Stimulated activated CD8-positive, alpha-beta memory T cell treated with anti-CD3 and anti-CD28 coated beads, Interleukin-4, amount 100 ng/mL, for 48 hours (primary cell): ENCODE results near the gene STRN3.
"Not testable (repeated sequence)": the region's sequence is repeated elsewhere in the genome, so short reads cannot be mapped to it uniquely, and the experiment has no call there.

Source experiments
- DNase-seq: peaks from one replicate; pipeline ENCODE4 v3.0.0-alpha.2; 2020

STRN3 gene

GRCh38 chr14:30967364-30968098 lies 58.6 kb downstream of the STRN3 start:
- not testable (repeated sequence) for DNase-seq

DNA sequence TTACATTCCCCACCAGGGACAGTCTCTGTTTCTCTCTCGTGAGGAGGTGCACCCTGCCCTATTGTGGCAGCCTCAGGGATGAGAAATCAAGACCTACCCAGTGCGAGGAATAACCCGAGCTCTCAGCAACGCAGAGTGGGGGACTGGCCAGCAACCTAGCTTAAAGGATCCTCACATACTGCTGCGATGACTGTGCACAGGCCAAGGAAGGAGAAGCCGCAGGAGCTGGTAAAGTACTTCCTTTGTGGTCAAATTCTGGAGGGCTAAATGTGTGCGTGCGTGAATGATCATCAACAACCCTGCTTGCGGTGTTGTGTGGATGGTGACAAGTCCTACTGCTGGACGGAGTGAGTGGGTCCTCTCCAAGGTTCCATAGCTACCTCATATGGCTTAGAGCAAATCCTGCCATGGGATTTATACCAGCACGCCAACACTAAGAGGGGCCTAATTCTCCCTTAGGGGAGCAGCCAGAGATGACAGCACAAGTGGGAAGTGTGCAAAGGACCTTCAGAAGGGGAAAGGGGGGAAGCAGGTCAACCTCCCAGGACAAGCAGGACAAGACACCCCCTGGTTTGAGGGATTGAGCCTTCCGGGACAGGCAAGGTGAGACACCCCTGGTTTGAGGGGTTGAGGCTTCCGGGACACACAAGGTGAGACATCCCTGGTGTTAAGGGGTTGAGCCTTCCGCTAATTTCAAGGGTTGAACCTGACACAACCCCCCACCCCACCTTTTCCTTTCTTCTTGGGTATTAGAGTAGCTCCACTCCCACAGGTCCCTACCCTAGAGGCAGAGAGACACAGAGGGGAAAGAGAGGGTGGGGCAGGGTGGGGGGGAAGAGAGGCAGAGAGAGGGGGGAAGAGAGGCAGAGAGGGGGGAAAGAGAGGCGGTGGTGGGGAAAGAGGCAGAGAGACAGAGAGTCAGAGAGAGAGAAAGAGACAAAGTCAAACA lies 59.5 kb downstream of the STRN3 start:
- no peak for DNase-seq

DNA sequence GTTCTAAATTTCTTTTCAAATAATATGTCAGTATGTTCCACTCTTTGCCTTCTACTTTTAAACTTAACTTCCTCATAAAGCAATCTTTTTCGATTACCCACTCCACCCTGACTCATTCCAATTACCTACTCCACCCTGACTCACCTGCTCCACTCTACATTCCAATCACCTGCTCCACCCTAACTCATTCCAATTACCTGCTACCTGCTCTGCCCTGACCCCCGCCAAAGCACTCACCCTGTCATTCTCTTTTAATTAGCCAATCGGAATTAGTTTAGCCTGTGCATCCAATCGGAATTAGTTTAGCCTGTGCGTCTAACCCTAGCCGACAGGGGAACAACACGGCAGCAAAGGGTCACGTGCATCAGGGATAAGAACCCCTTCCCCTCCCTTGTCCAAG lies 60.3 kb downstream of the STRN3 start:
- DNase-seq: not testable (repeated sequence)

- not testable (repeated sequence) for DNase-seq
Measured at GRCh38 chr14:30962537-30962936, 63.6 kb downstream of the STRN3 start.

DNA sequence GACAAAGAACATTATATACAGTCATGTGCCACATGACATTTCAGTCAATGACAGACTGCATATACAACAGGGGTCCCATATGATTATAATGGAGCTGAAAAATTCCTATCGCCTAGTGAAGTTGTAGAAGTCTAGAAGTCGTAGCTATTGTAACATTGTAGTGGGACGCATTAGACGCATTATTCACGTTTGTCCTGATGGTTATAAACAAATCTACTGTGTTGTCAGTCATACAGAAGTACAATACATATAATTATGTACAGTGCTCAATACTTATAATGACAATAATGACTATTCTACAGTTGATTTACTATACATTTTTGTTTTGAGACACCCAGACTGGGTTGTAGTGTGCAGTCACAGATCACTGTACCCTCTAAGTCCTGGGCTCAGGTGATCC lies 64.8 kb downstream of the STRN3 start:
- DNase-seq: no peak

DNA sequence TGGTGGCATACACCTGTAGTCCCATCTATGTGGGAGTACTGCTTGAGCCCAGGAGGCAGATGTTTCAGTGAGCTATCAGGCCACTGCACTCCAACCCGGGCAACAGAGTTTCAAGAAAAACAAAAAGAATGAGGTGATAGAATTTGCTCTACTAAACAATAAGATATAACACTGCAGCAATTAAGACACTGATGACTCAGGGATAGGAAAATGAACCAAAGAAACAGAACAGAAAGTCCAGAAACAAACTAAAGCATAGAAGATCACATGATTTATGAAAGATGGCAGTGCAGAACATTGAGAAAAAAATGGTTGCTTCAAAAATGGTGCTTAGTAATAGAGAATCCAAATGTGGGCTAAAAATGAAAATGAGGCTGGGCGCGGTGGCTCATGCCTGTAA lies 66.0 kb downstream of the STRN3 start:
- DNase-seq: no peak

GRCh38 chr14:30958555-30959407 lies 67.4 kb downstream of the STRN3 start:
- no peak for DNase-seq

DNA sequence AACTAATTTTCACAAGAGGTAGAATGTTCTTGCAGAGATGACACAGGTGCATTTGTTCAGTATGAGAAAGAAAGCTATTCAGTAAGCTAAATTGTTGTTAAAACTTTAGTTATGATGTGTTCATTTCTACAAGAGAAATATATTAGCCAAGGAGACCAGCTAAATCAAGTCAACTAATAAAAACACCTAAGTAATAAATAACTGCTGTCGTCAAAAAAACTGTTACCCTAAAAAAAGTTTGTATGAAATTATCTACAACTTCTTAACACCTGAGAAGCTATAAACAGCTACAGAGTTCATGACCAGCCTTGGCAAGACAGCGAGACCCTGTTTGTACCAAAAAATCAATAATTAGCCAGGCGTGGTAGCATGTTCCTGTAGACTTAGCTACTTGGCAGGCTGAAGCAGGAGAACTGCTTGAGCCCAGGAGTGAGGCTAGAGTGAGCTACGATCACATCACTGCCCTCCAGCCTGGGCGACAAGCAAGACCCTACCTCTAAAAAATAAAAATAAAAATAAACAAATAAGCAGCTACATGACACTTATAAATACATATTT lies 68.3 kb downstream of the STRN3 start:
- no peak for DNase-seq

GRCh38 chr14:30949651-30950050 lies 76.5 kb downstream of the STRN3 start:
- no peak for DNase-seq

GRCh38 chr14:30943694-30944093 lies 82.5 kb downstream of the STRN3 start:
- no peak for DNase-seq

DNA sequence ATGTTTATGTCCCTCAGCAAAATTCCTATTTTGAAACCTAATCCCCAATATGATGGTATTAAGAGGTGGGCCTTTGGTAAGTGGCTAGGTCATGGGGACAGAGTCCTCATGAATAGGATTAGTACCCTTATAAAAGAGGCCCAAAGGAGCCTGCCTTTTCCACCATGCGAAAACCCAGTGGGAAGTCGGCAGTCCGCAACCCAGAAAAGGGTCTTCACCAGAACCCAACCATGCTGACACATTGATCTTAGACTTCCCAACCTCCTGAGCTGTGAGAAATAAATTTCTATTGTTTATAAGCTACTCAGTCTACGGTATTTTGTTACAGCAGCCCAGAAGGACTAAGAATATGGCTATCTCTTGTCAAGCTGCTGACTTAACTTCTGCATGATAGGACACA lies 85.3 kb downstream of the STRN3 start:
- no peak for DNase-seq

DNA sequence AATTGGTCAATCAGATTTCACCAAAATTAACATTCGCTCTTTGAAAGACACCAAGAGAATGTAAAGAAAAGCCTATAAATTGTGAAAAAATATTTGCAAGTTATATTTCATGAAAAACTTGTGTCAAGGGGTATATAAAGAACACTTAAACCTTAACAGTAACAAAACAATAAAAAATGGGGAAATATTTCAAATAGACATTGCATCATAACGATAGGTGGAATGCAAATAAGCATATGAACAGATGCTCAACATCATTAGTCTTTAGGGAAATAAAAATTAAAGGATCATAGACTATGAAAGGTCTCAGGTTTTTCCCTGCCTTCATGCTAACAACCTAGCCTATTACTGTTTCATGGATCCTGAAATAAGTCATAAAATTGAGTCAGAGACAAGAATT lies 87.6 kb downstream of the STRN3 start:
- no peak for DNase-seq

DNA sequence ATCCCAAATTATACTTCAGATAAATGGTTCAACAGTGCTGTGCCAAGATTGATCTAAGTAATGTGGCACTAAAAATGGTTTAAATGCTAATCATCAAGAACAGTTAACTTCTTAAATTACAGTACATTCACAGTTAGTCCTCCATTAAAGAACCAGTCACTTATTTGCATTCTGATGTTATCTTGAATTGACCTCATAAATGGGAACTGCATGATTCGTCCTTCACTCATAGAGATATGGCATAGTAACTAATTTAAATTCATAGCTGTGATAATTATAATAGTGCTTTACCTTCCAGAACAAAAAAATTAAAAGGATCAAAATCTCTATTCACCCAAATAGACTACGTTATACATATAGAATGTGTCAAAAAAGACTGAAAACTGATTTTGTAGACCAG lies 90.7 kb downstream of the STRN3 start:
- DNase-seq: no peak

DNA sequence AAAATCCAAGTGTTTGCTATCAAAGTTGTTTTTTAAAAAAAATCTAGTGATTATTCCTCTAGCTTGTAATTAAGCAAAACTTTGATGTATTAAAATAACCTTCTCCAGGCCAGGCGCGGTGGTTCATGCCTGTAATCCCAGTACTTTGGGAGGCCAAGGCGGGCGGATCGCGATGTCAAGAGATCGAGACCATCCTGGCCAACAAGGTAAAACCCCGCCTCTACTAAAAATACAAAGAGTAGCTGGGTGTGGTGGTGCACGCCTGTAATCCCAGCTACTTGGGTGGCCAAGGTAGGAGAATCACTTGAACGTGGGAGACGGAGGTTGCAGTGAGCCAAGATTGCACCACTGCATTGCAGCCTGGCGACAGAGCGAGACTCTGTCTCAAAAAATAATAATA lies 92.2 kb downstream of the STRN3 start:
- DNase-seq: not testable (repeated sequence)

DNA sequence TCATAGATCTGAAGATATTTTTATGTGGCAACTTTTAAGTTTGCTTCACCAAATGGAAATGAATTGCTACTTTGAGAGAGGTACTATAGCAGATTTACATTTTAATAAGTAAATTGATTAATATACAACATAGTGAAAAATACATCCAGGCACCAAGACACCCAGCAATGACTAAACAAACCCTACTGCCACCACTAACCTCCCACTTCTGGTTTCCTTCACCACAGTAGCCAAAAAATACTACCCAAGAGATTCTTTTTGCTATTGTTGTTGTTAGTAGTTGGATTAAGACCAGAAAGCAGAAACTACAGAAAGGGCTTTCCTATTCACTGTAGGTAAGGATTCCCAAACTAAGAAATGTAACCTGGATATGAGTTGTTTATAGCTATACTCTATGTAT lies 97.7 kb downstream of the STRN3 start:
- no peak for DNase-seq

DNA sequence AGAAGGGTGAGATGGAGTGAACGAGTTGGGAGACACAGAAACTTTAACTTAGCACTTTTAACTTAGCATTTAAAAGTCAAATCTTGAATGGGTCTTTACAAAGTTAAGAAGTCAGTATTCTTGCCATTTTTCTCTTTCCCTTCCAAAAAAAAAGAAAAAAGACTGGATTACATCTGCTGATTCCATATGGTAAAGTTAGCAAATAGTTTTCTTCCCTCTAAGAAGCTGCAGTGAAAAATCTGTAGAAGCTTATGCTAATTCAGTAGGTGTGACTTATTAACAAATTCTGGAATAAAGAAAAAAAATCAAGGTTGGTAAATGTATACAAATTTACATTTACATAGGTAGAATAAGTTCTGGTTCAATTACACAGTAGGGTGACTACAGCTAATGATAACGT lies 100.9 kb downstream of the STRN3 start:
- no peak for DNase-seq

GRCh38 chr14:30921788-30922187 lies 104.4 kb downstream of the STRN3 start:
- DNase-seq: no peak

- no peak for DNase-seq
Measured at GRCh38 chr14:30921305-30921704, 104.9 kb downstream of the STRN3 start.

DNA sequence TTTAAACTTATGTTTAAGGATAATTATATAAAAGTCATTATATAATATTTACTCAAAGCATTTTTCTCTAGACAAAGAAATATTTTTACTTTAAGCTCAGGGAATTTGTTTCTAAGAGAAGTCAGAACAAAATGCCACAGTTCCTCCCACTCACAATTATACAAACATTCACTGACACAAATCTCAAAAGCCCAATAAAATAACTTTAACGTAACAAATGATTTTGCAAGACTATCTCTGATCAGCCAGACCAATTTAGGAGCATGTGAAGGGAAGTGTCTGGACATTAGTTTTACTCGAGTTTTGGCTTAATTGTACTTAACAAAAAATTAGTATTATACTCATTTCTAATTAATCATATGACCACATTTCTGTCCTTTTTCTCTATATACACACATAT lies 110.6 kb downstream of the STRN3 start:
- no peak for DNase-seq

- no peak for DNase-seq
Measured at GRCh38 chr14:30914812-30915211, 111.4 kb downstream of the STRN3 start.

GRCh38 chr14:30908826-30909225 lies 117.4 kb downstream of the STRN3 start:
- DNase-seq: no peak

DNA sequence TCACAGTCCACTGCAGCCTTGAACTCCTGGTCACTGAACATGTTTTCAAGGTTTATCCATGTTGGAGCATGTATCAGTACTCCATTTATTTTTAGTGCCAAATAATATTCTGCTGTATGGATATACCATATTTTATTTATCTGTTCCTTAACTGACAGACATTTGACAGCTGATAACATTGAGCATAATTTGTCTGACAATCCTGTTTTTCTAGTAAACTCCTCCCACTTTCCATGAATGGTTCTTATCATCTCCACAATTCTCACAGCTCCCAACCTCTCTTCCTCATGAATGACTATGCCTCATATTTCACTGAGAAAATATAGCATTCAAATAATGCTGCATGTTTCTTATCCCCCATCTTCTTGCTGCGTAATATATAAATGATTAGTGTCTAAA lies 118.5 kb downstream of the STRN3 start:
- no peak for DNase-seq
